Measurements from ENCODE around the gene MAST4.
"Not testable (repeated sequence)": the region's sequence is repeated elsewhere in the genome, so short reads cannot be mapped to it uniquely, and the experiment has no call there.

The MAST4 gene

GRCh38 chr5:67098656-67099055 lies 502.5 kb downstream of the MAST4 start:
- no peak for DNase-seq

- no peak for DNase-seq
Measured at GRCh38 chr5:67100301-67100700, 504.1 kb downstream of the MAST4 start.

GRCh38 chr5:67102708-67103107 lies 506.5 kb downstream of the MAST4 start:
- no peak for DNase-seq

- no peak for DNase-seq
Measured at GRCh38 chr5:67104859-67105258, 508.7 kb downstream of the MAST4 start.

GRCh38 chr5:67105270-67105669 lies 509.1 kb downstream of the MAST4 start:
- DNase-seq: no peak

- no peak for DNase-seq
Measured at GRCh38 chr5:67106626-67107342, 510.6 kb downstream of the MAST4 start.

- DNase-seq: no peak
Measured at GRCh38 chr5:67111779-67112178, 515.6 kb downstream of the MAST4 start.

GRCh38 chr5:67115246-67115645 lies 519.1 kb downstream of the MAST4 start:
- DNase-seq: no peak

- DNase-seq: no peak
Measured at GRCh38 chr5:67115817-67116216, 519.6 kb downstream of the MAST4 start.

- no peak for DNase-seq
Measured at GRCh38 chr5:67118050-67118620, 521.9 kb downstream of the MAST4 start.

GRCh38 chr5:67119010-67119409 lies 522.8 kb downstream of the MAST4 start:
- DNase-seq: no peak

GRCh38 chr5:67120032-67120431 lies 523.8 kb downstream of the MAST4 start:
- no peak for DNase-seq

GRCh38 chr5:67123819-67124218 lies 527.6 kb downstream of the MAST4 start:
- DNase-seq: no peak

- DNase-seq: no peak
Measured at GRCh38 chr5:67124556-67124955, 528.4 kb downstream of the MAST4 start.

GRCh38 chr5:67127347-67127895 lies 531.2 kb downstream of the MAST4 start:
- DNase-seq: not testable (repeated sequence)

- DNase-seq: no peak
Measured at GRCh38 chr5:67129768-67130167, 533.6 kb downstream of the MAST4 start.

GRCh38 chr5:67133217-67133616 lies 537.0 kb downstream of the MAST4 start:
- no peak for DNase-seq

- no peak for DNase-seq
Measured at GRCh38 chr5:67133776-67134175, 537.6 kb downstream of the MAST4 start.

GRCh38 chr5:67135381-67135984 lies 539.3 kb downstream of the MAST4 start:
- DNase-seq: no peak

- DNase-seq: no peak
Measured at GRCh38 chr5:67139030-67139429, 542.8 kb downstream of the MAST4 start.

- DNase-seq: no peak
Measured at GRCh38 chr5:67140413-67140812, 544.2 kb downstream of the MAST4 start.

GRCh38 chr5:67141644-67142043 lies 545.5 kb downstream of the MAST4 start:
- DNase-seq: no peak

- DNase-seq: no peak
Measured at GRCh38 chr5:67142816-67143215, 546.6 kb downstream of the MAST4 start.

GRCh38 chr5:67143549-67143948 lies 547.4 kb downstream of the MAST4 start:
- no peak for DNase-seq
